HCT116 (cell line): ENCODE results near the gene KRTDAP. TPM values are rescaled to one million over a fixed set of nuclear protein-coding genes. Genes with fewer than 3 reads are reported as not detected.

ENCODE experiments used
- ATAC-seq: fragments of 200-7000 bp; cut with Tn5 transposase; 2 replicates; pipeline ENCODE4 v1.9.1; 2020; ENCODE audit warnings: mild to moderate bottlenecking, moderate library complexity
- BruUV-seq: library from RNA; stranded (reverse); fragments of 400-500 nt; replicated peaks from 2 replicates; lab custom pipeline; 2021; lab: Mats Ljungman, UMichigan
- CTCF ChIA-PET: fragments of 300-600 bp; sonication (Branson Sonifier 250); formaldehyde crosslinking; loops from one replicate; lab custom pipeline; 2021; ENCODE audit warnings: antibody characterized with exemption; lab: Charles Lee
- POLR2A ChIA-PET: fragments of 300-600, 350-600 bp; sonication (Branson Sonifier 250); formaldehyde crosslinking; loops from one replicate; lab custom pipeline; 2021; ENCODE audit warnings: antibody characterized with exemption; lab: Charles Lee
- RAD21 ChIA-PET, 2 experiments: fragments of 300-600 bp; sonication (Branson Sonifier 250); formaldehyde crosslinking; loops; one replicate each; lab custom pipeline; 2023; ENCODE audit warnings: low total read pairs in 2 of 2; ENCODE audit not compliant: uncharacterized antibody in 2 of 2, unreplicated experiment in 2 of 2, low non-redundant PET in 1 of 2; lab: Charles Lee
- DNase-seq: peaks from one replicate; pipeline ENCODE4 v3.0.0-alpha.2; 2010; ENCODE audit warnings: low read depth, low spot score
- H2AFZ ChIP-seq: fragments of 200-600 bp; shearing (Covaris generic), sonication (generic); 2 replicates; pipeline ENCODE4 v1.6.1; 2017; ENCODE audit warnings: low read depth, mixed run types, mixed read lengths, antibody characterized with exemption, low read length; ENCODE audit not compliant: poor library complexity, severe bottlenecking
- H3K27ac ChIP-seq: 2 replicates; pipeline ENCODE4 v1.5.1; 2012; ENCODE audit warnings: low read depth, low read length
- H3K27me3 ChIP-seq: fragments of 200-600 bp; sonication (generic); 2 replicates; pipeline ENCODE4 v1.6.1; 2016; ENCODE audit warnings: mixed run types, low read length, mixed read lengths; ENCODE audit not compliant: insufficient read depth
- H3K36me3 ChIP-seq, 2 experiments: fragments of 200-500 bp in 1 of 2; fragments of 200-600 bp in 1 of 2; sonication (Bioruptor generic) in 1 of 2; sonication (generic) in 1 of 2; 2 replicates each; pipeline versions ENCODE4 v1.5.1 to v1.6.1; 2014 to 2016; ENCODE audit warnings: low read length in 2 of 2, inconsistent platforms in 1 of 2, mixed read lengths in 1 of 2, mixed run types in 1 of 2; ENCODE audit not compliant: insufficient read depth in 2 of 2, control insufficient read depth in 1 of 2
- H3K4me1 ChIP-seq, 2 experiments: fragments of 200-600 bp in 1 of 2; sonication (generic) in 1 of 2; 2 replicates each; pipeline versions ENCODE4 v1.5.1 to v1.6.1; 2012 to 2017; ENCODE audit warnings: low read length in 2 of 2, inconsistent platforms in 1 of 2, mild to moderate bottlenecking in 1 of 2, mixed read lengths in 1 of 2, mixed run types in 1 of 2, moderate library complexity in 1 of 2; ENCODE audit not compliant: insufficient read depth in 2 of 2, control insufficient read depth in 1 of 2
- H3K4me2 ChIP-seq: fragments of 200-600 bp; sonication (generic); 2 replicates; pipeline ENCODE4 v1.6.1; 2017; ENCODE audit warnings: mixed run types, low read length, mixed read lengths
- H3K4me3 ChIP-seq, 2 experiments: fragments of 200-600 bp in 1 of 2; sonication (generic) in 1 of 2; replicated peaks in 1 of 2; 2 replicates each; pipeline ENCODE4 v1.5.1; 2011 to 2016; ENCODE audit warnings: low read length in 2 of 2, control low read depth in 1 of 2, low read depth in 1 of 2, mild to moderate bottlenecking in 1 of 2, mixed read lengths in 1 of 2, mixed run types in 1 of 2
- H3K79me2 ChIP-seq: fragments of 200-600 bp; sonication (generic); 2 replicates; pipeline ENCODE4 v1.6.1; 2017; ENCODE audit warnings: mild to moderate bottlenecking, mixed run types, low read length, moderate library complexity, mixed read lengths; ENCODE audit not compliant: insufficient read depth
- H3K9ac ChIP-seq: fragments of 200-600 bp; sonication (generic); 2 replicates; pipeline ENCODE4 v1.6.1; 2016; ENCODE audit warnings: low read length, mixed read lengths
- H3K9me2 ChIP-seq: fragments of 200-600 bp; sonication (generic), shearing (Covaris generic); 2 replicates; pipeline ENCODE4 v1.6.1; 2017; ENCODE audit warnings: mixed run types, mild to moderate bottlenecking, moderate library complexity; ENCODE audit not compliant: insufficient read depth
- H3K9me3 ChIP-seq, 2 experiments: fragments of 200-500 bp in 1 of 2; fragments of 200-600 bp in 1 of 2; sonication (Bioruptor generic) in 1 of 2; sonication (generic) in 1 of 2; 2 replicates each; pipeline ENCODE4 v1.6.1; 2014 to 2017; ENCODE audit warnings: low read length in 2 of 2, mixed read lengths in 2 of 2, inconsistent platforms in 1 of 2, low read depth in 1 of 2, mild to moderate bottlenecking in 1 of 2, mixed run types in 1 of 2, moderate library complexity in 1 of 2; ENCODE audit not compliant: control insufficient read depth in 1 of 2, insufficient read depth in 1 of 2
- H4K20me1 ChIP-seq: fragments of 200-600 bp; sonication (generic), shearing (Covaris generic); 2 replicates; pipeline ENCODE4 v1.6.1; 2017; ENCODE audit warnings: mixed run types, mild to moderate bottlenecking, moderate library complexity; ENCODE audit not compliant: insufficient read depth
- POLR2AphosphoS5 ChIP-seq: IDR thresholded peaks from 2 replicates; pipeline ENCODE4 v1.6.1; 2011; ENCODE audit warnings: mild to moderate bottlenecking, low read depth, low read length, moderate library complexity
- REST ChIP-seq: IDR thresholded peaks from 2 replicates; pipeline ENCODE4 v1.6.1; 2012; ENCODE audit warnings: low read depth
- intact Hi-C: fragments of 100-400 bp; cut with micrococcal nuclease; formaldehyde crosslinking; loops from 2 replicates; pipeline ENCODE4 v1.10.0; 2022
- total RNA-seq: library from RNA; stranded (reverse); gene quantifications from one replicate; pipeline ENCODE4 v1.2.1, GENCODE V29; 2021; ENCODE audit not compliant: unreplicated experiment
- TF ChIP-seq, protein P1 (sequence below): IDR thresholded peaks from 2 replicates; pipeline ENCODE4 v1.6.1; 2012
- TF ChIP-seq, protein P2 (sequence below), 3 experiments: fragments of 200-600 bp in 1 of 3; sonication (generic) in 1 of 3; IDR thresholded peaks in 2 of 3; conservative IDR thresholded peaks in 1 of 3; 2 replicates each; pipeline ENCODE4 v1.5.1; 2012 to 2017; ENCODE audit warnings: low read depth in 2 of 3, low read length in 2 of 3, antibody characterized with exemption in 1 of 3, borderline replicate concordance in 1 of 3, control low read depth in 1 of 3, mild to moderate bottlenecking in 1 of 3, mixed read lengths in 1 of 3, mixed run types in 1 of 3, moderate library complexity in 1 of 3; ENCODE audit not compliant: insufficient read depth in 1 of 3
- TF ChIP-seq, protein P3 (sequence below): IDR thresholded peaks from 2 replicates; pipeline ENCODE4 v1.6.1; 2012

KRTDAP gene
- total RNA-seq, 1 experiment from 2014 or later = 0.74 TPM

GRCh38 chr19:35513628-35514281, 23.5 kb upstream of the KRTDAP start, which contains the start of gene DMKN:
Gene DMKN (minus strand): TSS chr19:35513649. CDS start chr19:35513475, 174 bp downstream.
- no peaks in the 10 kb centered on the region for H3K9me3 ChIP-seq
- H3K79me2 ChIP-seq = peaks cover 13% of the 10 kb centered on the region
- peak within 1 kb of the TSS; percentile 23 to 37 for H3K4me3 ChIP-seq
- ATAC-seq (peak; percentile 47), DNase-seq (peak; percentile 15)
- H3K9ac ChIP-seq = peak within 1 kb of the TSS; percentile 39; the same call in 1 of the 2 replicates
- H2AFZ ChIP-seq = no peak within 1 kb of the TSS
- POLR2A ChIA-PET = no interaction called here
- H3K9me2 ChIP-seq = no peaks in the 10 kb centered on the region
- no peaks in the 10 kb centered on the region for H4K20me1 ChIP-seq
- no TSS peak for BruUV-seq
- no peaks in the 10 kb centered on the region for H3K36me3 ChIP-seq
- intact Hi-C loops = no loop called here
- no peaks in the 10 kb centered on the region for H3K27me3 ChIP-seq
- peaks cover 17 to 50% of the 10 kb centered on the region in 2 experiments for H3K4me1 ChIP-seq
- CTCF ChIA-PET = no interaction called here
- TF ChIP-seq, protein P1, sequence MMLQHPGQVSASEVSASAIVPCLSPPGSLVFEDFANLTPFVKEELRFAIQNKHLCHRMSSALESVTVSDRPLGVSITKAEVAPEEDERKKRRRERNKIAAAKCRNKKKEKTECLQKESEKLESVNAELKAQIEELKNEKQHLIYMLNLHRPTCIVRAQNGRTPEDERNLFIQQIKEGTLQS = no peak
- TF ChIP-seq, protein P2, sequence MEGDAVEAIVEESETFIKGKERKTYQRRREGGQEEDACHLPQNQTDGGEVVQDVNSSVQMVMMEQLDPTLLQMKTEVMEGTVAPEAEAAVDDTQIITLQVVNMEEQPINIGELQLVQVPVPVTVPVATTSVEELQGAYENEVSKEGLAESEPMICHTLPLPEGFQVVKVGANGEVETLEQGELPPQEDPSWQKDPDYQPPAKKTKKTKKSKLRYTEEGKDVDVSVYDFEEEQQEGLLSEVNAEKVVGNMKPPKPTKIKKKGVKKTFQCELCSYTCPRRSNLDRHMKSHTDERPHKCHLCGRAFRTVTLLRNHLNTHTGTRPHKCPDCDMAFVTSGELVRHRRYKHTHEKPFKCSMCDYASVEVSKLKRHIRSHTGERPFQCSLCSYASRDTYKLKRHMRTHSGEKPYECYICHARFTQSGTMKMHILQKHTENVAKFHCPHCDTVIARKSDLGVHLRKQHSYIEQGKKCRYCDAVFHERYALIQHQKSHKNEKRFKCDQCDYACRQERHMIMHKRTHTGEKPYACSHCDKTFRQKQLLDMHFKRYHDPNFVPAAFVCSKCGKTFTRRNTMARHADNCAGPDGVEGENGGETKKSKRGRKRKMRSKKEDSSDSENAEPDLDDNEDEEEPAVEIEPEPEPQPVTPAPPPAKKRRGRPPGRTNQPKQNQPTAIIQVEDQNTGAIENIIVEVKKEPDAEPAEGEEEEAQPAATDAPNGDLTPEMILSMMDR (IDR thresholded peaks at IDR 0.05 in 2 of 3, conservative IDR thresholded peaks at IDR 0.05 in 1 of 3; ENCODE audit: borderline replicate concordance in 1 of 3, insufficient read depth in 1 of 3, low read depth in 2 of 3, low read length in 2 of 3) = peak in 2 of 3 experiments; percentile 42 to 50; a peak in 4 of 6 replicates
- peak; percentile 28; the same call in 1 of the 2 replicates for TF ChIP-seq POLR2AphosphoS5
- no peak for TF ChIP-seq REST
- TF ChIP-seq, protein P3, sequence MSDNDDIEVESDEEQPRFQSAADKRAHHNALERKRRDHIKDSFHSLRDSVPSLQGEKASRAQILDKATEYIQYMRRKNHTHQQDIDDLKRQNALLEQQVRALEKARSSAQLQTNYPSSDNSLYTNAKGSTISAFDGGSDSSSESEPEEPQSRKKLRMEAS = no peak
- TF ChIP-seq, all 23 proteins: peak for 2
- Histone ChIP-seq H3K4me2 (peak within 1 kb of the TSS; percentile 64), H3K27ac (peak within 1 kb of the TSS; percentile 31; the same call in 1 of the 2 replicates)
- RAD21 ChIA-PET = no interaction called here
